Uterus (tissue), 2 donors: ENCODE results near the gene HS6ST3.

Source experiments
- POLR2A ChIP-seq, 2 donors: fragments of 450-650 bp; IDR thresholded peaks; one replicate each; pipeline ENCODE4 v1.6.1; 2016; ENCODE audit warnings: antibody characterized with exemption in 2 of 2, mild to moderate bottlenecking in 1 of 2, moderate library complexity in 1 of 2
- TF ChIP-seq, protein P1 (sequence below), 4 experiments: fragments of 200-600 bp in 2 of 4; fragments of 450-650 bp in 2 of 4; sonication (generic) in 2 of 4; IDR thresholded peaks; one replicate each; pipeline ENCODE4 v1.5.1; 2016 to 2019; ENCODE audit warnings: antibody characterized with exemption in 4 of 4, mild to moderate bottlenecking in 2 of 4, moderate library complexity in 1 of 4

- TF ChIP-seq, protein P1, sequence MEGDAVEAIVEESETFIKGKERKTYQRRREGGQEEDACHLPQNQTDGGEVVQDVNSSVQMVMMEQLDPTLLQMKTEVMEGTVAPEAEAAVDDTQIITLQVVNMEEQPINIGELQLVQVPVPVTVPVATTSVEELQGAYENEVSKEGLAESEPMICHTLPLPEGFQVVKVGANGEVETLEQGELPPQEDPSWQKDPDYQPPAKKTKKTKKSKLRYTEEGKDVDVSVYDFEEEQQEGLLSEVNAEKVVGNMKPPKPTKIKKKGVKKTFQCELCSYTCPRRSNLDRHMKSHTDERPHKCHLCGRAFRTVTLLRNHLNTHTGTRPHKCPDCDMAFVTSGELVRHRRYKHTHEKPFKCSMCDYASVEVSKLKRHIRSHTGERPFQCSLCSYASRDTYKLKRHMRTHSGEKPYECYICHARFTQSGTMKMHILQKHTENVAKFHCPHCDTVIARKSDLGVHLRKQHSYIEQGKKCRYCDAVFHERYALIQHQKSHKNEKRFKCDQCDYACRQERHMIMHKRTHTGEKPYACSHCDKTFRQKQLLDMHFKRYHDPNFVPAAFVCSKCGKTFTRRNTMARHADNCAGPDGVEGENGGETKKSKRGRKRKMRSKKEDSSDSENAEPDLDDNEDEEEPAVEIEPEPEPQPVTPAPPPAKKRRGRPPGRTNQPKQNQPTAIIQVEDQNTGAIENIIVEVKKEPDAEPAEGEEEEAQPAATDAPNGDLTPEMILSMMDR (IDR thresholded peaks at IDR 0.05): no peak
- TF ChIP-seq POLR2A (IDR thresholded peaks at IDR 0.05): no peak
Measured at GRCh38 chr13:96285729-96286128, 195.8 kb downstream of the HS6ST3 start.
